ENCODE results near the gene MAP4. TPM values are rescaled to one million over a fixed set of nuclear protein-coding genes. Genes with fewer than 3 reads are reported as not detected.

Gene MAP4
- total RNA-seq, 1 donor from 2014 or later, result 228 TPM

DNA sequence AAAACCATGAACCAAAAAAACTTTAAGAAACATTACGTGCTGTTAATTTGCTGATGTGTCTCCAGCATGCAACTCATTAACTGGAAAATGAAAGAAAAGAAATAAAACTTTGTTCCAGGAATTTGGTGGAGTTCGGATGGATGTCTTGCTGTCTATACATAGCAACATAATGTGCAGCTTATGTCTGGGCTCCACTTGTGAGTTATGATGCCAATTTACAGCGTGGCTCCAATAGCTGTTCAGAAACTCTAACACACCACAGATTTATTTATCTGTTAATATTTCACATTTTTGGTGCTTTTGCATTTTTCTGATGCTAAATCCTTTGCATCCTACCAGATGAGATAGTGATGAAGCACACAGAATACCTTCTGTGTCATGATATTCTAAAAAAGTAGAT is 45.1 kb downstream of the MAP4 start:
- no peak for DNase-seq (ENCODE audit: low spot score)

GRCh38 chr3:47964740-47965139 is 51.5 kb downstream of the MAP4 start:
- DNase-seq (ENCODE audit: low spot score), result no peak

DNA sequence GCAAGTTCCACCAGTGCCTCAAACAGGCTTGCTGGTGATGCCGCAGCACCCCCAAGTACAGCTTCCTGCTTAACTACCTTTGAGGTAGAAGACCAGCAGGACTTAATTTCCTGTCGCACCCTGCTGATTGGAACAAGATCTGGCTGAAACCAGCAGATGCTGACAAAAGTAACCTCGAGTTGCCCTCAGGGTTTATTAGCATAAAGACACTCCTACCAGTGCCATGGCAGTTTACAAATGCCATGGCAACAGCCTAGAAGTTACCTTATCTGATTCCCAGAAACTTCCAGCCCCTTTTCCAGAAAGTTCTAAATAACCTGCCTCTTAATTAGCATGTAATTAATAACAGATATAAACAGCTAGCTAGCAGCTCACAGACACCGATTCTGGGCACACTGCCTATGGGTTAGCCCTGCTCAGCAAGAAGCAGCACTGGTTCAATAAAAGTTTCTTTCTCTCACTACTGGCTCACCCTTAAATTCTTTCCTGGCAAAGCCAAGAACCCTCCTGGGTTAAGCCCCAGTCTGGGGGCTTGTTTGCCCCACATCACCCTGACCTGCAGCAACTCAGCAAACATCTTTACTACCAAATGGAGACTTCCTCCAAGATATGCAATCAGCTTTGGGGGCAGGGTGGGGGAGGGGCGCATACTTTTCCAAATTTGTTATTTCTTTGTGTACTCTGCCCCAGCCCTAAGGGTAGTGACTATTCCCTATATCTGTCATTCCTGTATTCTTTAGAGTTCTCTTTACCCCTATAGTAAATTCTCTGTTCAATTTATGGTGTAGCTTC is 54.2 kb downstream of the MAP4 start:
- DNase-seq (ENCODE audit: low spot score), result peak; percentile 41

DNA sequence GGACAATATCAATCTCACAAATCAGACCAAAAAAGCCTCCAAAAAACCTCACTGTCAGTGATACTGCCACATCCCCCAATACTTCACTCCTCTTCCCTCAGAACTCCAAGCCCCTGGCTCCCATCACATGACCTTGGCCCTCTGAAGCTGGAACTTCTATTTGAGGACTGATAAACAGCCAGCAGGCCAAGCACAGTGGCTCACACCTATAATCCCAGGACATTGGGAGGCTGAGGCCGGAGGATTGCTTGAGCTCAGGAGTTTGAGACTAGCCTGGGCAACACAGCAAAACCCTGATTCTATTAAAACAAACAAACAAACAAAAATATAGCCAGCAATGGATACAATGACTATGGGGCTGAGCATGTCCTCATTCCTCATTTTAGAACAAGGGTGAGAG is 55.2 kb downstream of the MAP4 start:
- DNase-seq (ENCODE audit: low spot score), result no peak

DNA sequence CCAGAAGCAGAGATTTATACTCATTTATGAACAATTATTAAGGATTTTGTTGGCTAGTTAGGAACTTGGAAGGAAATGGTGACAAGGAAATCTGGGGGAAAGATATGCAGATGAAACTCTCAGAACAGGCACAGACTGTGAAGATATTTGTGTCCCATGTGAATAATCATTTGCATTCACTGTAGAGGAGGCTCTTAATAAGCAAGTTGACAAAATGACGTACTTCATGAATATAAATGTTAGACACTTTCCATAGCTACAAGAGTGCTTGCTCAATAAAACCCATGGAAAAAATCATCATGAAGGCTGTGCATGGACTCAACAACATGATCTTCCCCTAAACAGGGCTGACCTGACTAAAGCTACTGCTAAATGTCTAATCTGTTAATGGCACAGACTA is 59.7 kb downstream of the MAP4 start:
- no peak for DNase-seq (ENCODE audit: low spot score)

DNA sequence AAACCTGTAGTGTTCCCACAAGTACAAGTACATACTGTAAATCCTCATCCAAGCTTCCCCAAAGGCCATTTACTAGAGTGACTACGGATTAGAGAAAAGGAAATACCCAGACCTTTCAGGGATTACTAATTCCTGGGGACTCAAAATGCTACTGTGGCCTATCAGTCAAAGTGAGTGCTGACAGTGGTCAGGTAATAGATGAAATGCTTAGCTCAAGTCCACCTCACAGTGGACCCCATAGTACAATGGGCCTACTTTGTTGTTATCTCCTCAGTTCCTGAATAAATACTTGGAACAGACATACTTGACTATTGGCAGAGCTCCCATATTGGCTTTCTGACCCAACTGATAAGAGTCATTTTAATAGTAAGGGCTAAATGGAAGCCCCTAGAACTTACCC is 61.6 kb downstream of the MAP4 start:
- DNase-seq (ENCODE audit: low spot score), result peak; percentile 13

- DNase-seq (ENCODE audit: low spot score), result no peak
These were observed 65.6 kb downstream of the MAP4 start for GRCh38 chr3:47950453-47951169.

DNA sequence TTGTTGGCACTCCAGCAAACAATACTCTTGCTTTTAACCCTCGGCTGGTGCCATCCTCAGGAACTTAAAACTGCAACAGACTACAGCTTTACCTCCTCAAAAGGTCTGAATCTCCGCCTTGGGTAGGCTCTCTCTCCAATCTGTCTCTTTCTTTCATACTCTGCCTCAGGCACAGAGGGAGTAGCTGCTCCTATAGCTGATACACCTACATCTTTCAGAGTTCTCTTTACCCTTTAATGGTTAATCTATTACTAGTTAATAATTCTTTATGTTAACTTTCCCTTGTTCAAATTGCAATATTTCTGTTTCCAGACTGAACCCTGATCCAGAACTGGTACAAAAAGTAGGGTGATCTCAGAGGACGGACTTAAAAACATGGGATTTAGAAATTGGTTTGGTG is 66.2 kb downstream of the MAP4 start:
- no peak for DNase-seq (ENCODE audit: low spot score)

DNA sequence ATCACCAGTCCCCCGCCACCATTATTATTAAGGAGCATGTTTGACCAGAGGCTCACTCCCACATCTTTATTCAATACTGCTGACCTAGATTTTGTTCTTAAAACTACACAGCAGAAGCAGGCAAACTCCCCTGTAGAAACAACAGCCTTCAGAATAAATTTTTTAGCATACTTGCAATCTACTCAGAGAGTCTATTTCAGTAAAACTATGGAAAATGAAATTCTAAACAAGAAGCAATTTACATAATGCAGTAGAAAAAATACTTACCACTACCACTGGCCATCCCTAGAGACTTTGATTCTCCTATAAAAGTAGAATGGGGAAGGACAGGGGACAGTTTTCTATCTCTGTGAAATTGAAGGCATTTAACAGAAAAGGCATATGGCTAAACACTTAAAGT is 76.0 kb downstream of the MAP4 start:
- DNase-seq (ENCODE audit: low spot score), result no peak

GRCh38 chr3:47932421-47932820 is 83.8 kb downstream of the MAP4 start:
- DNase-seq (ENCODE audit: low spot score), result no peak

DNA sequence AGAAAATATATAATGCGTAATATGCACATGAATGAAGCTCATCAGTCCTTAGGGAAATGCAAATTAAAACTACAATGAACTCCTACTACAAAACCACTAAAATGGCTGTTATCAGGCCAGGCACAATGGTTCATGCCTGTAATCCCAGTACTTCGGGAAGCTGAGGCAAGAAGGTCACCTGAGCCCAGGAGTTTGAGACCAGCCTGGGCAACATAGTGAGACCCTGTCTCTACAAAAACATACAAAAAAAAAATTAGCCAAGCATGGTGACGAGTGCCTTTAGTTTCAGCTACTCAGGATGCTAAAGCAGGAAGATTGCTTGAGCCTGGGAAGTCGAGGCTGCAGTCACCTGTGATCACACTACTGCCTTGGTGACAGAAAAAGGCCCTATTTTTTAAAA is 85.2 kb downstream of the MAP4 start:
- no peak for DNase-seq (ENCODE audit: low spot score)

DNA sequence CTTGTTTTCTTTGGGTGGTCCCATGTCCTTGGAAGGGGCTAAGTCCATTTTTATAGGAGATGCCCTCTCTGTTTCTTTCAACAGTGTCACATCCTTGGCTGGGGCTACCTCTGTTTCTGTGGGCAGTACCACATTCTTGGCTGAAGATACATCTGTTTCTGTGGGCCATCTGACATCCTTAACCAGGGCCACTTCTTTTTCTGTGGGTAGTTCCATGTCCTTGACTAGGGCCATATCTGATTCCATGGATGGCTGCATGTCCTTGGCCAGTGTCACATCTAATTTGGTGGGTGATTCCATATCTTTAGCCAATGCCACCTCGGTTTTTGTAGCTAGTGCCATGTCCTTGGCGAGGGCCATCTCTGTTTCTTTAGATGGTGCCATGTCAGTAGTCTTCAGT is 99.5 kb downstream of the MAP4 start:
- DNase-seq (ENCODE audit: low spot score), result no peak

DNA sequence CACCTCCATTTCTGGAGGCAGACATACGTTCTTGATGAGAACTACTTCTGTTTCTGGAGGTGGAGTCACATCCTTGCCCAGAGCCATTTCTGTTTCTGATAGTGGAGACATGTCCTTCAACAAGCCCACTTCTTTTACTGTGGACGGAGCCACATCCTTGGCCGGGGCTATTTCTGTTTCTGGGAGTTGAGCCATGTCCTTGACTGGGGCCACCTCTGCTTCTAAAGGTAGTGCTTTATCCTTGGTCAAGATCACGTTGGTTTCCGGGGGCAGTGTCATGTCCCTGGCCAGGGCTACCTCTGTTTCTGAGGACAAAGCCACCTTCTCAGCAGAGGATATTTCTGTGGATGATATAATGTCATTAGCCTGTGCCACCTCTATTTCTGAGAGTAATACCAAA is 100.0 kb downstream of the MAP4 start:
- DNase-seq (ENCODE audit: low spot score), result no peak

- no peak for DNase-seq (ENCODE audit: low spot score)
These were observed 104.2 kb downstream of the MAP4 start for GRCh38 chr3:47912006-47912504.

DNA sequence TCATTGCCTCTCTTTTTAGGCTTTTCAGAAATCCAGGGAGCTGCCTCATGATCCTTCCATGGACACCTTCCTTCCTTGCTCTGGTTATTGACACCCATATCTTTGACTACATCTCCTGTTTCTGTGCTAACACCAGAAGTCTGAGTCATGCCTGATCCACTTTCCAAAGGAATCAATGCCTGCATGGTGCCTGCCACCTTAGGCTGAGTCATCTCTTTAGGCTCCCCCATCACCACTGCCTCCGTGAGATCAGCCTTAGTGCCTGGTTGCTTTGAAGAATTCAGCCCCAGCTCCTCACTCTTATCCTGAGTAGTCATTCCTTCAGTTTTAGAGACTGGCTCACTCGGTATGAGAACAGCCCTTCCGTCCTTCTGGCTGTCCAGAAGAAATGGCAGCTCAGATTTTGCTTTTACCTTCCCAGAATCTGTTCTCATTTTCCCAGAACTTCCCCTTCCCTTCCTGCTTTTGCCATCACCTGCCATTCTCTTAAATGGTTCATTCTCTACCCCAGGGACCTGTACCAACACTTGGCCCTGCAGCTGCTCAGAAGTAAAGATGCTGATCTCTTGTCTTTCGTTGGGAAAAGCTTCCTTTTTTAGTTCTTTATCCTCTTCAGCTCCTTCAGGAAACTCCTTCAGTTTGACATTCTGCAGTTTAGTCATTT is 105.3 kb downstream of the MAP4 start:
- peak; percentile 56 for DNase-seq (ENCODE audit: low spot score)

- no peak for DNase-seq (ENCODE audit: low spot score)
These were observed 106.0 kb downstream of the MAP4 start for GRCh38 chr3:47910233-47910632.

DNA sequence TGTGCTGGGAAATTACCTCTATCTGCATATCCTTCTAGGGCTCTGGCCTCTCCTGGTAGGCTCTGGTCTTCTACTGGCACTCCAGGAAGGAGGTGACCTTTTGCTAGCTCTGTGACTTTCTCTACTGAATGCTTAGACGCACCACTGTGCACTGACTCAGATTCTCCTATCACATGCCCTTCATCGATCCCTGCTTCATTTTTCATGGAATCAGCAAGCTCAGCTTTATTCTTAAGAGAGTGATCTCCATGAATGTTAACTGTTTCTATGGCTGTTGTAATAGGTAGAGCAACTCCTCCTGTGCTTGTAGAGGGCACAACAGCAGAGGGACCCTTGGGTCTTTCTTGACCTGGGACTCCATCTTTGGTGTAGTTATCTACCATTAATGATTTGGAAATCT is 106.6 kb downstream of the MAP4 start:
- peak; percentile 75 for DNase-seq (ENCODE audit: low spot score)

DNA sequence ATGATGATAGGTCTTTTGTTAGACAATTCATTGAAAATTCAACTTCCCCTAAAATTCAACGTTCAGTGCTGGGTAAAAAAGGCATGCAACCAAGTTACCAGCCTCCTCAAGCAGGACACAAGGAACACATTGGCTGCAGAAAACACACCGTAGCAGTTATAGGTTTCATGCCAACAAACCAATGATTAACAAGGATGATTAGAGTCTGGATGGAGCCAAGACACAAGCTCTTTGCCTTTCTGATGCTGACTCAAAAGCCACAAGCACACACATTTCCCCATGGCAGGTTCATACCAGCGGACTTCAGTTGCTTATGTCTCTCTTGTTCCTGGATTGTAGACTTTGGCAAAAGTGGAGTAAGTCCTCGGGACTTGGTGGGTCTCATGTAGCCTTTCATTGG is 107.5 kb downstream of the MAP4 start:
- peak; percentile 33 for DNase-seq (ENCODE audit: low spot score)

GRCh38 chr3:47907784-47908183 is 108.4 kb downstream of the MAP4 start:
- DNase-seq (ENCODE audit: low spot score), result no peak

DNA sequence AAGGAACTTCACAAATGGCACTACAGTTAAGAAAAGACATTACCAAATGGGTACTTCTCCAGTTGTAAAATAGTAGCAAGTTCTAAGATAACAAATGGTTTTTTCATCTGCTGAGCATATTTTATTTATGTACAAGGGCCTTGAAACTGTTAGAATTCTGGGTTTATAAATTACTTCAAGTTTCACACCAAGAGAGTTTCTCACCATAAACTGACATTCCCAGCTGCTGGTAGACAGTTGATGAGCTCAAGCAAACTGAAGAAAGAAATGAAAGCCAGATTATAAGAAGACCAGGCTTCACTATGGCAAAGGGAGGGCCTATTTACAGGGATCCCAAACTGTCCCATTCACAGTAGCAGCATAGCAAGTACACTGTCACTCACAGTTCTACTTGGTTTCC is 113.5 kb downstream of the MAP4 start:
- DNase-seq (ENCODE audit: low spot score), result no peak

DNA sequence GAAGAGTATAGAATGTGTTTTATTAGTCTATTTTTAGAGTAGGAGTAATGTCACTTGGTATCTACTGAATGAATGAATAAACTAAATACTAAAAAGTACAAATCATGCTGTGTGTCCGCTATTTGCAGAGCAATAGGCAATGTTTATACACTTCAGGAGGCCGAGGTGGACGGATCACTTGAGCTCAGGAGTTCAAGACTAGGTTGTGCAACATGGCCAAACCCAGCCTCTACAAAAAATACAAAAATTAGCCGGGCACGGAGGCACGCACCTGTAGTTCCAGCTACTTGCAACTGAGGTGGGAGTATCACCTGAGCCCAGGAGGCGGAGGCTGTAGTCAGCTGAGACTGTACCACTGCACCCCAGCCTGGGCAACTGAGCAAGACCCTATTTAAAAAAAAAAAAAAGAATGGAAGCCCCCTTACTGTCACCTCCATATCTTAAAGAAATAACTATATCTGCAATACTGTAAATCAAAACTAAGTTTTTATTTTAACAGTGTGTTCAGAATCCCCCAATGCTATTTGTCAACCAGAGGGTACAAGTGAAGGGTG is 114.9 kb downstream of the MAP4 start:
- DNase-seq (ENCODE audit: low spot score), result no peak

DNA sequence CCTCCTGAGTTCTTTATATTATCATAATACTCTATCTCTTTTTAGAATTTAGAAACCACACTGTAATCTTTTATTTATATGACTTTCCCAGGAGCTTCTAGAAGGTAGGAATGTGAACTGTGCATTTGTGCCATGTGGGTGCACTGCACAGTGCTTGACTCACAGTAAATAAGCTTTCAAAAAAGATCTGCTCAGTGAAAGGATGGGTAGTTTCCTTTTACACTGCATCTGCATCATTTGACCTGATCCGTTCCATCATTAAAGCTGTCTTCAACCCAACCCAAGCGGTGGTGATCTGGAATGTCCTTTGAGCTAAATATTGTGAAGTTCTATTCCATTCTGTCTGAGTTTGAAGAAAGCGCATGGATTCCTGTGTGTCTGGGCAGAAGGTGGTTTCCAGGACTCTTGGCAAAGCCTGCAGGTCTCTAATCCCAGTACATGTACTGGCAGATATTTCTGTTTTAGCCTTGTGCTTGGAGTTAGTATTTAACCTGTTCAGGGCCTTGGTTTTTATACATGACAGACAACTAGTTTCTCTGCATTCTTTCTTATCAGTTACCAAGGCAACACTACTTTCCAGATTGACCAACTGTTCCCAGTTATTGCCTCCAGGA is 116.6 kb downstream of the MAP4 start:
- no peak for DNase-seq (ENCODE audit: low spot score)

Data from mucosa of gallbladder (tissue), 1 donor.